Esophagus muscularis mucosa (tissue), 4 donors: ENCODE measurements around the gene SLC39A2. TPM values are rescaled to one million over a fixed set of nuclear protein-coding genes. Genes with fewer than 3 reads are reported as not detected.

Experiments used
- DNase-seq: peaks from one replicate; pipeline ENCODE4 v3.0.0-alpha.2; 2017; ENCODE audit errors: extremely low spot score
- H3K27ac ChIP-seq, 4 donors: fragments of 200-600 bp; sonication (generic); replicated peaks in 1 of 4; 1 replicate in 3 of 4; 2 replicates in 1 of 4; pipeline ENCODE4 v1.5.1; 2016 to 2019; ENCODE audit warnings: mild to moderate bottlenecking in 1 of 4
- H3K27me3 ChIP-seq, 4 donors: fragments of 200-600 bp; sonication (generic); one replicate each; pipeline versions ENCODE4 v1.5.1 to v1.6.0; 2016 to 2019
- H3K36me3 ChIP-seq, 4 donors: fragments of 200-600 bp; sonication (generic); one replicate each; pipeline ENCODE4 v1.5.1; 2016 to 2019
- H3K4me1 ChIP-seq, 4 donors: fragments of 200-600 bp; sonication (generic); one replicate each; pipeline ENCODE4 v1.5.1; 2016 to 2019
- H3K4me3 ChIP-seq, 4 donors: fragments of 200-600 bp; sonication (generic); 1 replicate in 2 of 4; 2 replicates in 2 of 4; pipeline ENCODE4 v1.5.1; 2016 to 2019; ENCODE audit warnings: mild to moderate bottlenecking in 4 of 4, moderate library complexity in 1 of 4
- H3K9me3 ChIP-seq, 4 donors: fragments of 200-600 bp; sonication (generic); 1 replicate in 3 of 4; 2 replicates in 1 of 4; pipeline ENCODE4 v1.5.1; 2016 to 2019
- EP300 ChIP-seq: sonication (generic); formaldehyde crosslinking; IDR thresholded peaks from one replicate; pipeline ENCODE4 v1.6.1; 2017; ENCODE audit warnings: antibody characterized with exemption
- POLR2A ChIP-seq: fragments of 450-650 bp; IDR thresholded peaks from one replicate; pipeline ENCODE4 v1.6.1; 2017; ENCODE audit warnings: antibody characterized with exemption, moderate library complexity, mild to moderate bottlenecking, low read depth
- POLR2AphosphoS5 ChIP-seq, 2 donors: sonication (generic); formaldehyde crosslinking; IDR thresholded peaks; one replicate each; pipeline ENCODE4 v1.6.1; 2017; ENCODE audit warnings: antibody characterized with exemption in 2 of 2
- WGBS: methylation state at CpG from one replicate; pipeline ENCODE4 v1.1.5; 2018; 5-methylcytosine and 5-hydroxymethylcytosine counted together
- intact Hi-C: fragments of 100-400 bp; cut with DNase I; formaldehyde crosslinking; loops from one replicate; pipeline ENCODE4 v1.15.1; 2023
- total RNA-seq, 4 donors: library from RNA; depleted of rRNA; stranded (reverse); fragments of >200 nt; gene quantifications; one replicate each; pipeline versions ENCODE4 v1.1.0 to v1.2.1, GENCODE V29; 2016
- TF ChIP-seq, protein P1 (sequence below), 3 experiments: fragments of 200-600 bp in 2 of 3; fragments of 450-650 bp in 1 of 3; sonication (generic) in 2 of 3; IDR thresholded peaks; one replicate each; pipeline ENCODE4 v1.5.1; 2017 to 2019; ENCODE audit warnings: antibody characterized with exemption in 3 of 3, mild to moderate bottlenecking in 2 of 3, moderate library complexity in 1 of 3

The SLC39A2 gene
- total RNA-seq, 4 donors from 2014 or later = not detected

DNA sequence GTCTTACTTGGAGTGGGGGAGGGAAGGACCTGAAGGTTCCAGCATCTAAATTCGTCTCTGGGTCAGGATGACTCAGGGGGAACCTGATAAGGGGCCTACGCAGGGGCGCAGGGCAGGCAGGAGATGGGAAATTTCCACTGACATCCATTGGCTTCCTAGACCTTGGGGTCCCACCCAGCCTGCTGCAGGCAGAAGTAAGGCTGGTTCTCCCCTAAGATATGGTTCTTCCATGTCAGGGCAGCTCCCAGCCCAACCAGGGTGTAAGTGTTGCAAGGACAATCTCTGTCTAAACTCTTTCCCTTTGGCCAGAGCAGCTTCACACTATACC lies 27.9 kb downstream of the SLC39A2 start:
- DNase-seq = no peak
- Histone ChIP-seq H3K4me3 (no peak overlapping the region), H3K27ac (peak overlapping the region; percentile 90 to 96 (median 95)), H3K4me1 (peaks cover 31 to 45% (median 44%) of the 10 kb centered on the region in 4 donors), H3K27me3 (no peaks in the 10 kb centered on the region), H3K36me3 (peaks cover 0 to 5% (median 4%) of the 10 kb centered on the region in 4 donors), H3K9me3 (no peaks in the 10 kb centered on the region)
- intact Hi-C loops = no loop called here
- TF ChIP-seq POLR2AphosphoS5 (IDR thresholded peaks at IDR 0.05) (no peak), EP300 (no peak), POLR2A (no peak)
- TF ChIP-seq, protein P1, sequence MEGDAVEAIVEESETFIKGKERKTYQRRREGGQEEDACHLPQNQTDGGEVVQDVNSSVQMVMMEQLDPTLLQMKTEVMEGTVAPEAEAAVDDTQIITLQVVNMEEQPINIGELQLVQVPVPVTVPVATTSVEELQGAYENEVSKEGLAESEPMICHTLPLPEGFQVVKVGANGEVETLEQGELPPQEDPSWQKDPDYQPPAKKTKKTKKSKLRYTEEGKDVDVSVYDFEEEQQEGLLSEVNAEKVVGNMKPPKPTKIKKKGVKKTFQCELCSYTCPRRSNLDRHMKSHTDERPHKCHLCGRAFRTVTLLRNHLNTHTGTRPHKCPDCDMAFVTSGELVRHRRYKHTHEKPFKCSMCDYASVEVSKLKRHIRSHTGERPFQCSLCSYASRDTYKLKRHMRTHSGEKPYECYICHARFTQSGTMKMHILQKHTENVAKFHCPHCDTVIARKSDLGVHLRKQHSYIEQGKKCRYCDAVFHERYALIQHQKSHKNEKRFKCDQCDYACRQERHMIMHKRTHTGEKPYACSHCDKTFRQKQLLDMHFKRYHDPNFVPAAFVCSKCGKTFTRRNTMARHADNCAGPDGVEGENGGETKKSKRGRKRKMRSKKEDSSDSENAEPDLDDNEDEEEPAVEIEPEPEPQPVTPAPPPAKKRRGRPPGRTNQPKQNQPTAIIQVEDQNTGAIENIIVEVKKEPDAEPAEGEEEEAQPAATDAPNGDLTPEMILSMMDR (IDR thresholded peaks at IDR 0.05) = no peak
- WGBS = 60% methylated on average over 3 of the region's 3 CpGs

DNA sequence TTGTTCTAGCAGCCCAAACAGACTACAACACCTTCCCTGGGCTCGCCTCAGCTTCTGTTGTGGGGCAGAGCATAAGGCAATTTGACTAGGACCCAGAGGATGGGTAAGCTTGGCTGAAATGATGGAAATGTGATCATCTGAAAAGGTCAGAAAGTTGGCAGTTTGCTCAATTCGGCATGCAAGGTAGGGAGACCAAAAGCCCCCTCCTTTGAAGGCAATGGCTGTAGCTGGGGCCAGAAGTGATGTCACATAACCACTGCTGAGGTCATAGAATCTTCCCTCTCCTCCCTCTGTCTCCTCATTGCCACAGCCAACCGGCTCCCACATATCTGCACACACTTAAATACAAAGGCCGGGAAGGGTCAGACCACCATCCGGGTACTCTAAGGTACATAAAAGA lies 30.8 kb downstream of the SLC39A2 start, which contains the start of gene TPPP2:
TPPP2 (plus strand) TSS at position 301 of the 400 bp plus-strand sequence. CDS start 365 bp downstream, outside the sequence.
- intact Hi-C loops = no loop called here
- 92% methylated on average over 5 of the region's 5 CpGs for WGBS
- H3K9me3 ChIP-seq = no peaks in the 10 kb centered on the region
- no peak for DNase-seq
- H3K27me3 ChIP-seq = no peaks in the 10 kb centered on the region
- H3K4me1 ChIP-seq = peaks cover 16 to 20% (median 19%) of the 10 kb centered on the region in 4 donors
- H3K4me3 ChIP-seq = no peak within 1 kb of the TSS
- no peak within 1 kb of the TSS for H3K27ac ChIP-seq
- H3K36me3 ChIP-seq = no peaks in the 10 kb centered on the region
- TF ChIP-seq POLR2AphosphoS5 (IDR thresholded peaks at IDR 0.05) = no peak
- TF ChIP-seq POLR2A = no peak
- TF ChIP-seq EP300 = no peak
- TF ChIP-seq, protein P1 (IDR thresholded peaks at IDR 0.05) = no peak

DNA sequence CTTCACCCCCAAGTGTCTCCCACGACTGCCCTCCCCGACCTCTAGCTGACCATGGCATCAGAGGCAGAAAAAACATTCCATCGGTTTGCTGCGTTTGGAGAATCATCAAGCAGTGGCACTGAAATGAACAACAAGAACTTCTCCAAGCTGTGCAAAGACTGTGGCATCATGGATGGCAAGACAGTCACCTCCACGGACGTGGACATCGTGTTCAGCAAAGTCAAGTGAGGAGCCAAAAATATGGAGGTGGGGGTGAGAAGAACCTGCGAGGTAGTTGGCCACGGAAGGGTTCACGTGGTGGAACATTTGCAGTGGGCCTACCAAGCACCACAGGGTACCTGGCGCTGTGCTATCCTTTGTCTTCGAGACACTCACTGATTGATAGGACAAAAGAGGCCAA lies 31.4 kb downstream of the SLC39A2 start:
- DNase-seq = no peak
- H3K27me3 ChIP-seq = no peaks in the 10 kb centered on the region
- no peak overlapping the region for H3K4me3 ChIP-seq
- H3K4me1 ChIP-seq = peaks cover 14 to 16% (median 16%) of the 10 kb centered on the region in 4 donors
- WGBS = 86% methylated on average over 12 of the region's 12 CpGs
- no peaks in the 10 kb centered on the region for H3K9me3 ChIP-seq
- H3K36me3 ChIP-seq = no peaks in the 10 kb centered on the region
- no peak for TF ChIP-seq POLR2AphosphoS5 (IDR thresholded peaks at IDR 0.05)
- no peak for TF ChIP-seq POLR2A
- TF ChIP-seq, protein P1 (IDR thresholded peaks at IDR 0.05) = no peak
- no peak for TF ChIP-seq EP300
- intact Hi-C loops = no loop called here
- H3K27ac ChIP-seq = no peak overlapping the region

DNA sequence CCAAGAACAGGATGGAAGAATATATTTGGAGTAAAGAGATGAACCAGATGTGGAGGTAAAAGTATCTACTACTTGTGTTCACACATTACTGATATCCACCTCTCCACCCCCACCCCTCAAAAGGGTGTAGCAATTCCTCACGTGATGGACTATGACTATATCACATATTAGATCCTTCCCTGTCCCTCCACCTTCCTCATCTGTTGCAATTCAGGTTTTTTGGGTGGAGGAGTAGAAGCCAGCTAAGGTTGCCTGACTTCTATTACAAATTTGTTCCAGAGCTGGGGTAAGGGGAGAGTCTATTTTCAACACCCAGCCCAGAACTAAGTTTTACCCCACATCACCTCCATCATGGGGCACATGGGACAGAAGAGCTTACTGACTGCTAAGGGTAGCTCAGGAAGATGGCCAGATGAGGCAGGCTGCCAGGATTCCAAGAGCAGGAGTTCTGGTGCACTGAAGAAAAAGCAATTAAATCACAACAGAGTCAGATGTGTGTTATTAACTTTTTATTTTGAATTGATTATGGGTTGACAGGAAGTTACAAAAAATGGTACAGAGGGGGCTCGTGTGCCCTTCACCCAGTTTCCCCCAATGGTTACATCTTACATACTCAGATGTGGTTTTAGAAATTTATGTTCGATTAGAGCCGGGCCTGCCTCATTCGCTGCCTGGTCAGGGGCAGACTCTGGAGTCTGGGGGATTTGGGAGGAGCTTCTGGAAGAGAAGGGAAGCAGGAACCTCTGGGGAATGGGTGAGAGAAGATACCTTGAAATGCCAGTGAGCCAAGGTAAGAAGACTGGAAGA lies 33.4 kb downstream of the SLC39A2 start:
- 88% methylated on average over 5 of the region's 5 CpGs for WGBS

More for the DNA sequence above, 33.4 kb downstream of the SLC39A2 start:
- Histone ChIP-seq H3K36me3 (no peaks in the 10 kb centered on the region), H3K9me3 (no peaks in the 10 kb centered on the region), H3K27me3 (no peaks in the 10 kb centered on the region), H3K4me1 (peaks cover 0 to 1% (median 0%) of the 10 kb centered on the region in 4 donors), H3K27ac (no peak overlapping the region), H3K4me3 (no peak overlapping the region)
- no peak for DNase-seq
- intact Hi-C loops = no loop called here
- TF ChIP-seq EP300 = no peak
- TF ChIP-seq POLR2AphosphoS5 (IDR thresholded peaks at IDR 0.05) = no peak
- TF ChIP-seq, protein P1 (IDR thresholded peaks at IDR 0.05) = no peak
- TF ChIP-seq POLR2A = no peak
